AG09319 (cell line): ENCODE results near the gene CFAP299.

Experiments
- DNase-seq: peaks from one replicate; pipeline ENCODE4 v3.0.0-alpha.2; 2010; ENCODE audit warnings: low read depth; ENCODE audit errors: extremely low read depth
- CTCF ChIP-seq: IDR thresholded peaks from 2 replicates; pipeline ENCODE4 v1.5.1; 2011; ENCODE audit warnings: low read depth, mild to moderate bottlenecking, inconsistent platforms, low read length, moderate library complexity

Gene CFAP299

GRCh38 chr4:80459918-80460473 is 124.5 kb downstream of the CFAP299 start:
- DNase-seq, result no peak
- TF ChIP-seq CTCF, result no peak

- DNase-seq, result no peak
These were observed 125.9 kb downstream of the CFAP299 start for GRCh38 chr4:80461412-80461811.

GRCh38 chr4:80462621-80463091 is 127.1 kb downstream of the CFAP299 start:
- TF ChIP-seq CTCF, result no peak
- no peak for DNase-seq

More at GRCh38 chr4:80461412-80461811, 125.9 kb downstream of the CFAP299 start:
- no peak for TF ChIP-seq CTCF

- no peak for DNase-seq
- no peak for TF ChIP-seq CTCF
These were observed 128.0 kb downstream of the CFAP299 start for GRCh38 chr4:80463509-80463908.

GRCh38 chr4:80465238-80465637 is 129.7 kb downstream of the CFAP299 start:
- DNase-seq, result no peak
- TF ChIP-seq CTCF, result no peak

GRCh38 chr4:80465736-80466135 is 130.2 kb downstream of the CFAP299 start:
- no peak for TF ChIP-seq CTCF

GRCh38 chr4:80466618-80467017 is 131.1 kb downstream of the CFAP299 start:
- no peak for TF ChIP-seq CTCF

More at GRCh38 chr4:80465736-80466135, 130.2 kb downstream of the CFAP299 start:
- no peak for DNase-seq

More at GRCh38 chr4:80466618-80467017, 131.1 kb downstream of the CFAP299 start:
- no peak for DNase-seq
